RCC 7860 (cell line): ENCODE data around the gene HK1.
"Not testable (repeated sequence)": the region's sequence is repeated elsewhere in the genome, so short reads cannot be mapped to it uniquely, and the experiment has no call there.

Experiments used
- DNase-seq: peaks from one replicate; pipeline ENCODE4 v3.0.0-alpha.2; 2015; ENCODE audit warnings: low spot score
- FAIRE-seq: peaks from 2 replicates; lab custom pipeline; 2012; peaks lifted over from hg19 to GRCh38; lab: Jason Lieb, UNC

HK1 gene

GRCh38 chr10:69278446-69278963 is at the start of gene HK1:
HK1 (plus strand) TSS chr10:69278496.
- no peak for FAIRE-seq
- no peak for DNase-seq

DNA sequence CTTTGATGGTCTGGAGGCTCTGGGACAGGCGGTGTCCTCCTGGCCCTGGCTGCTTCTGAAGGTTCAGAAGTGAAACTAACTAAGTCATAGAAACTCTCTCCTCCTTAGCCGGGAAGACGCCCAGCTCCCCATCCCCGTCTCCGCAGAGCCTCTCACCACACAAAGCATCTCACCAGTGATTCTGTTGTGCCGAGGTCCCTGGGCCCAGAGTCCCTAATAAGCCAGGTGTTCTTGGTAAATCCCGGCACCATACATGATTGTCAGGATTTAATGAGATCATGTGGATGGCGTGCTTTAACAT is 48.7 kb upstream of the HK1 start:
- no peak for DNase-seq
- no peak for FAIRE-seq

GRCh38 chr10:69230128-69230527 is 48.2 kb upstream of the HK1 start:
- DNase-seq (no peak), FAIRE-seq (no peak)

GRCh38 chr10:69232252-69232651 is 46.0 kb upstream of the HK1 start:
- DNase-seq = peak; percentile 67
- FAIRE-seq = no peak

GRCh38 chr10:69232736-69233480 is 45.4 kb upstream of the HK1 start:
- no peak for DNase-seq
- no peak for FAIRE-seq

- DNase-seq = no peak
- no peak for FAIRE-seq
These were observed 43.8 kb upstream of the HK1 start for GRCh38 chr10:69234447-69234846.

DNA sequence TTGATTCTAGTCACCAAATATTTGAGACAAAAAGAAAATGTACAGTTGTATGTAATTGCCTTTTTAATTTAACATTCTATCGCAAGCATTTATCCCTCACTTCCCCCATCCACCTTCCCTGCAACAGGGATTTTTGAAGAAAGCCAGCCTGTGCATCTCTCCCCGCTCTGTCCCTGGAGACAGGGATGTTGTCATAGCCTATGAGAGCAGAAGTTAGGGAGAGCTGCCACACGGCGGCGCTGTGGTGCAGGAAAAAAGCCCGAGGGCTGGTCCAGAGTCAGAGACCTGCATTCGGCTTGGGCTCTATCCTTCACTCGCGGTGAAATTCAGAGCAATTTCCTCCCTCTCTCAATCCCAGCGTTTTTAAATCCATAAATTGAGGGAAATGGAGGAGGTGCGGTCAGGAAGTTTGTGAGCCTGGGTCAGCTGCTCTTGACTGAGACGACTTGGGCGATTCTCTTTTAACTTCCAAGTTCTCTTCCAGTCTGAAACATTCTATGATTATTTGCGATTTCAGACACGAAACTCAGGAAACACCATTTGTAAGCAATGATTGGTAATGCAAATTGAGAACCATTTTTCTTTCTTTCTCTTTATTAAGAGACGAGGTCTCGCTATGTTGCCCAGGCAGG is 40.7 kb upstream of the HK1 start:
- DNase-seq (peak; percentile 53), FAIRE-seq (no peak)

DNA sequence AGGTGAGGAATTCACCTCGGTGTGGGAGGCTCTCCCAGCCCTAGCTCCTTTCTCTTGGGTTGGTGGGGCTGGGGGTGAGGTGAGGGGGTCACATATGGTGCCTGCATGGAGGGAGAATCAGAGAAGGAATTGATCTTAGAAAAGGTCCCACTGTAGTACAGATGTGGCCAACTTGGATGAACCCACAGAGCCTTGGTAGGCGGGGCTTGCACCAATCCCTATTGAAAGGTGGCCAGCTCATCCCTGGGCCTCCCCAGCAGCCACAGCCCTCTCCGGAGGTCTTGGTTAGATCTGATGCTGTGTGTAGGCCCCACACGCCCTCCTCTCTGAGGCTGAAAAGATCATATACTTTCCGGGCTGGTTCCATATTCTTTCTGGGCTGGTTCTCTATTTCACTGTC is 39.2 kb upstream of the HK1 start:
- no peak for DNase-seq
- no peak for FAIRE-seq

- FAIRE-seq (no peak), DNase-seq (no peak)
These were observed 38.4 kb upstream of the HK1 start for GRCh38 chr10:69239816-69240434.

- FAIRE-seq = no peak
- no peak for DNase-seq
These were observed 37.8 kb upstream of the HK1 start for GRCh38 chr10:69240455-69240854.

DNA sequence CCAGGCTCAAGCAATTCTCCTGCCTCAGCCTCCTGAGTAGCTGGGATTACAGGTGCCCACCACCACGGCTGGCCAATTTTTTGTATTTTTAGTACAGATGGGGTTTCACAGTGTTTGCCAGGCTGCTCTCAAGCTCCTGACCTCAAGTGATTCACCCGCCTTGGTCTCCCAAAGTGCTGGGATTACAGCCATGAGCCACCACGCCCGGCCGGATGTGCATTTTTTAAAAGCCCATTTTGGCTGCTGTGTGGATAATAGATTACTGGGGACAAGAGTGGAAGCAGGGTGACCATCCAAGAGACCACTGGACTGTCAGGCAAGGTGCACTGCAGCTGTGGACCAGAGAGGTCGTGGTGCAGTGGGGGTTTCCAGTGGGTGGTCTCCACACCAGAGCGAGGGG is 36.7 kb upstream of the HK1 start:
- no peak for DNase-seq
- FAIRE-seq = no peak

- DNase-seq = no peak
- no peak for FAIRE-seq
These were observed 36.0 kb upstream of the HK1 start for GRCh38 chr10:69242040-69242851.

DNA sequence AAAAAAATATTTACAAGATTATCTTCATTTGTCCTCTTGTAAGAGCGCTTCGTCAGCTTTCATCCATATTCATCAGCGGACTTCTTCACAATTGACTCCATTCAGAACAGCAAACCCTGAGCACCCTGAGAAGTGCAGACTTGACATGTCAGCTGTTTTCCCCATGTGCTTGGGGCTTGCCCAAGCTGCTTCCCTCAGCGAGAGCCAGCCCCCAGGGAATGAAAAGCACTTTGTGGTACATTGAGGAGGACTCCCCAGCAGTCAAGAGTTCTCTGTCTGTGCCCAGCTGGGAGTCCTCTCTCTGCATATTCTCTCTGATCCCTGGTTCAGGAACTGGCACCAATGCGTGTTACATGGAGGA is 35.5 kb upstream of the HK1 start:
- DNase-seq (no peak), FAIRE-seq (no peak)

DNA sequence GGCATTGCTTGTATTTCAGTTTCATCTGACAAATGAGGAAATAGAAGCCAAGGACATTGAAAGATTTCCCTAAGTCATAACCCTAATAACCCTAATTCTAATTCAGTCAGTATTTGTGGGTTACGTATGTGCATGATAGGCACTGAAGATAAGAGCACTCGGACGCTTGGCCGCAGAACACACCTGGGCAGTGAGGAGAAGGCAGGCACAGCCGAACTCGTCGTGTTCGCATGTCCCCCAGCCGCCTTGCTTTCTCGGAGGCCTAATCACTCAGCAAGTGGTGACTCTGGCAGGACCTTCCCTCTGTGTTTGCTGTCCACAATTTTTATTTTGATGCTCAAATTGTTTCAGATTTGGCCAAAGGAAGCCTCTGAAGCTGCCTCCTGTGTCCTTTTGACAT is 34.5 kb upstream of the HK1 start:
- FAIRE-seq (no peak), DNase-seq (no peak)

GRCh38 chr10:69246036-69246435 is 32.3 kb upstream of the HK1 start:
- DNase-seq (no peak), FAIRE-seq (no peak)

GRCh38 chr10:69246581-69247312 is 31.5 kb upstream of the HK1 start:
- FAIRE-seq (no peak), DNase-seq (no peak)

DNA sequence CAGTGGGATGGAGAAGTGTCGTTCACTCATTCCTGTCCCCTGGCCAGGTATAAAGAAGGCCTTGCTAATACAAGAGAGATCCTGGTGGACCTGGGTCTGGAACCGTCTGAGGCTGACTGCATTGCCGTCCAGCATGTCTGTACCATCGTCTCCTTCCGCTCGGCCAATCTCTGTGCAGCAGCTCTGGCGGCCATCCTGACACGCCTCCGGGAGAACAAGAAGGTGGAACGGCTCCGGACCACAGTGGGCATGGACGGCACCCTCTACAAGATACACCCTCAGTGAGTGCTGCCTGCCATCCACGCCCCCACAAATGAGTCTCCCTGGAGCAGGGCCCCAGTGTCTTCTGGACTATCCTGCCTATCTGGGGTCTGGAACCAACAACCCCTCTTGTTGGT is 31.0 kb upstream of the HK1 start:
- FAIRE-seq (no peak), DNase-seq (no peak)

DNA sequence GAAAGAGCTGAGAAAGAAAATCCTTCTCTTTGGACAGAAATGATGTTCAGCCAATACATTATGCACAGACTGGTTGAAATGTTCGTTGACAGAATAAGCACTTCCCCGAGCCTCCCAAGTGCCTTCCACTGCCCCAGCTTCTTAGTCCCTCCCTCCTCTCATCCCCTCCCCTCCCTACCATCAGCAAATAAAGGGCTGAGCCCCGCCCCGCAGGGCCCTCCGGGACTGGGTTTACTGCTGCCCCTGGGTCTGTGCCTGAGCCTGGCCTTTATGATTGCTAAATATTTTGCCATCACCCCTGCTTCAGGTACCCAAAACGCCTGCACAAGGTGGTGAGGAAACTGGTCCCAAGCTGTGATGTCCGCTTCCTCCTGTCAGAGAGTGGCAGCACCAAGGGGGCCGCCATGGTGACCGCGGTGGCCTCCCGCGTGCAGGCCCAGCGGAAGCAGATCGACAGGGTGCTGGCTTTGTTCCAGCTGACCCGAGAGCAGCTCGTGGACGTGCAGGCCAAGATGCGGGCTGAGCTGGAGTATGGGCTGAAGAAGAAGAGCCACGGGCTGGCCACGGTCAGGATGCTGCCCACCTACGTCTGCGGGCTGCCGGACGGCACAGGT is 30.1 kb upstream of the HK1 start:
- DNase-seq = no peak
- no peak for FAIRE-seq

DNA sequence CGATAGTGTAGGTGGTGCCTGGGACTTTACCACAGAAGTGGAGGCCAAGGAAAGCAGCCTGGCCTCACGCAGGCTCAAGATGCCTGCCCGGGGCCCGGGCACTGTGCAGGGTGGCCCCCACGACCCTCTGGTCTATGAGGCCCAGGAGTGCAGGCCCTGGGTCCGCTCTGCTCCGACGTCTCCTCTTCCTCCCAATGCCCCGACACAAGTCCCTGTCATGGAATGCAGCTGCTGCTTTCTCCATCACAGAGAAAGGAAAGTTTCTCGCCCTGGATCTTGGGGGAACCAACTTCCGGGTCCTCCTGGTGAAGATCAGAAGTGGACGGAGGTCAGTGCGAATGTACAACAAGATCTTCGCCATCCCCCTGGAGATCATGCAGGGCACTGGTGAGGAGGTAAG is 28.3 kb upstream of the HK1 start:
- FAIRE-seq = no peak
- no peak for DNase-seq

- DNase-seq = not testable (repeated sequence)
These were observed 26.9 kb upstream of the HK1 start for GRCh38 chr10:69251417-69251816.

More at GRCh38 chr10:69251417-69251816, 26.9 kb upstream of the HK1 start:
- not testable (repeated sequence) for FAIRE-seq
